Dermis lymphatic vessel endothelial cell (primary cell): ENCODE data around the gene WDR45. TPM values are rescaled to one million over a fixed set of nuclear protein-coding genes. Genes with fewer than 3 reads are reported as not detected.

Experiments used
- total RNA-seq: library from RNA; depleted of rRNA; stranded (reverse); fragments of >200 nt; gene quantifications from 2 replicates; pipeline ENCODE4 v1.2.1, GENCODE V29; 2014

The WDR45 gene
- 15.4 and 22.4 TPM in 2 replicates for total RNA-seq

DNA sequence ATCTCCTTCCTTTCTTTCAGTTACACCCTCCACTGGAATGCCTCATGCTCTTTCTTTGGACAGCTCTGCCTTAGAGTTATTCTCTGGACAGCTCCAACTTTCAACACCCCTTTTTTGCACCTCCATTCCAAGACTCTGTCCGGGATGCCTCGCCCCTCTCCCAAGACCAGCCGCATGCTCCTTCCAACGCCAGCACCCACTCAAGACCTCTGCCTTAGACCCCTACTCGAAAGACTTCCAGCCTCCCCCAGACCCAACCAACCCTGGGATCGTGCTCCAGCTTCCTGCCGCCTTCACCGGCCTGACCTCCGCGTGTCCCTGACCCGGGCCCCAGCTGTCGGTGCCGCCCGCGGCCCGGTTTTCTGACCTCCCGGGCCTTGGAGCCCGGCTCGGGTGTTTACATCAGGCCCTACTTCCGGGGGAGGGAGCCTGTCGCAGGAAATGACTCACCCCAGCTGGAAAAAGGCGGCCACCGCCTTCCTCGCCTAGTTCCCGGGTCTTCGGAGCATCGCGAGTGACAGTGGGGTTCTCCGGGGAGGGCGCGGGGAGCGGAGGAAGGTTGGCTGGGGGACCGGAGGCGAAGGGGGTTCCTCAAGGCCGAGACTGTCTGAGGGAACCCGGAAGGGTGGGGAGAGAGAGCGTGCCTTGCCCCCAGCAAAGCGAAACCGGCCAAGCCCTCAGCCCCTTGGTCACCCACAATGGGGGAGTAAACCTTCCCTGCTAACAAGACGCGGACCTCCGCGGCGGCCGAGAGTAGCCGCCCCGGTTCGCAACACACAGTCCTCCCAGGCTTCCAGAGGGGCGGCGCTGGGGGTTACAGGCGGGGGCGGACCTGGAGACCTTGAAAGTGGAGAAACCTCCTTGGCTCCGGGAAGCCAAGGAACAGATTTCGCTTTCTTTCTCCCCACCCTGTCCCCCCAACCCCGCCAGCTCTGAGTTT lies at the start of gene WDR45:
TSS of gene WDR45 (minus strand) at position 399 of the 940 bp plus-strand sequence. CDS start 1,792 bp downstream, outside the sequence.

DNA sequence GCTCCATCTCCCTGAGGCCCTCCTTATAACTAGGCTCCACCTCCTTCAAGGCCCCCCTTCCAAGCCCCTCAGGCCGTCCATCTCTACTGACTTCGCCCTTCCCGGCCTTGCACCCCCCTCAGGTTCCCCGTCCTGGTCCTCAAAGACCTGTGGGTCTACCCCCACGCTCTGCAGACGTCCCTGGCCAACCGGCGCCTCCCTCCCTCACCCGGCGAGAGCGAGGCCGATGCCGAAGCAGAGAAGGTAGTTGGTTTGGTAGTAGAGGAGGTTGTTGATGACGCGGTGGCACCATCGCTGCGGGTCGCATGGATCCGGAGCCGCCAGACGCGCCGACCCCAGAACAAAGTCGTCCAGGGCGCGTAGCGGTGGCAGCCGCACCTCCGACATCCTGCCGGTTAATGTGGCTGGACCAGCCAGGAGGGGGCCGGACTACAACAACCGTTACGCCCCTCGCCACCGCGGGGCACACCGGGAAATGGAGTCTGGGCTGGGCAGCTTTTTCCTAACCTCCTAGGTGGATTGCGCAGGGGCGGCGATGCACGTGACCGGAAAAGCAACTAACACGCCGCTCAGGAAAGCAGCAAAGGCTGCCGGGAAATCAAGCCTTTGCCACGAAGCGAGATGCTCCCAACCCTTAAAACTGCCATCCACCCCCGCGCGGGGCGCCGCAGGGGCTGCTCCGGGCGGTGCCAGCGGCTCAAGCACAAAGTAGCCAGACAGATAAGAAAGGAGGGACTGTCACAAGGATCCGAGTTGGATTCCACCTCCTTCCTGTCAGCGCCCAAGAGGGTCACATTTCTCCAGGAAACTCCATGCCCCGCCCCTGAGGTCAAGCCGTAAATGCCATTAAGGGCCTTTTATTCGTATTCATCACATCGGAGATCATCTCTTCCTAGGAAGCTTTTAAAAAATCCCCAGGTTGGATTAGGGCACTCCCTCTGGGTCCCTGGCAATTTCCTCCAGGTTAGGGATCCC lies 5.8 kb downstream of the WDR45 start, which contains the start of gene PRAF2:
TSS of gene PRAF2 (minus strand) at position 402 of the 975 bp plus-strand sequence. CDS start at position 387, 15 bp downstream.

DNA sequence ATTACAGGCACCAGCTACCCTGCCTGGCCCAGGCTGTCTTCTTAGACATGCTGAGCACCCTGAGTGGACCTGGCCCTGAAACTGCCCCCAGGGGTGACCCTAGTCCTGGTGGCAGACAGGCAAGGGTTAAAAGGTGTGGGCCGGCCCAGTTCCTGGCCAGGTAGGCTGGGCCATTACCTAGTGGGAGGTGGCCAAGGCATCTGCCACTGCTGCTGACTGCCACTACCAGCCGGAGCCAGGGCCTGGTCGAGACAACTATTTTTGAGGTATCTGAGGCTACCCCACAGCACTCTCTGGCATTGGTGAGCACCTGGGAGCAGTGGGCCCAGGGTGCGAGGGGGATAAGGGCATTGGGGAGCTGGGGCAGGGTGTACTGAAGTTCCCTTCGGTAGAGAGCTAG lies 20.9 kb downstream of the WDR45 start, which contains the start of gene CCDC120:
TSS of gene CCDC120 (plus strand) at position 206 of the 400 bp plus-strand sequence. CDS start 3,043 bp downstream, outside the sequence.

DNA sequence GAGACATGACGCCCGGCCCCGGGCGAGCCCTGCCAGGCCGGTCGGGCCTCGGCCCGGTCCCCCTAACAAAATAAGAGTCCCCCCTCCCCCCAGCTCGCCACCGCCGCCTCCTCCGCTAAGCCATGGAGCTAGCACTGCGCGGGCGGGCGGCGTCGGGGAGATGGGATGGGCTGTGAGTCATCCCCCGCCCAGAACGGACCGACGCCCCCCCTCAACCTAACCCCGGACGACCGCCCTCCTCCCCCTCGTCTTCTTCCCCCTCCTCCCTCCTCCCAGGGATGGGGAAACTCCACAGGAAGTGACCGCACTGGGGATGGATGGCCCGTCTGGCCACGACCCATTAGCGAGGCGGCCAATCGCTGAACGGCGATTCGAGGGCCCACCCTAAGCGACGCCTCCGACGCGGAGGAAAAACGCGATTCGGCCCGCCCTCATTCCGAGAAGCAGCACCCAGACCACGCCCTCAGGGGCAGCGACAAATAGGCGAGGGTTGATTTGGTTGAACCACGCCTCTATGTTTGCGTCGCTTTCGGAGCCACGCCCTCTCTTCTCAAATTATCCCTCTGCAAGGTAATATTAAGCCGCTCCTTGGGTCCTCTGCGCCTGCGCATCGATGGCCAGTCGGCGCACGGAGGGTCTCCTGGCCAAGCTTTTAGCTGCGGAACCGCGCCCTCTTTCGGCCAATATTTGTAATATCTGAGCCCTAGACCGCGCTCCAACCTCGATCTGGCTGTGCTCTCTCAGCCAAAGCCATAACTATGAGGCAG lies 36.3 kb downstream of the WDR45 start, which contains the start of gene TFE3:
TSS of gene TFE3 (minus strand) at position 138 of the 767 bp plus-strand sequence. CDS start at position 7, 131 bp downstream.

Other genes starting within 250 kb of the WDR45 start
- 0.09 and 0.11 TPM in 2 replicates for gene PCSK1N, start 244.3 kb downstream of the WDR45 start, total RNA-seq
- gene TIMM17B, start 182.1 kb downstream of the WDR45 start, total RNA-seq: 18.6 and 20.2 TPM in 2 replicates
- 73.4 and 80.2 TPM in 2 replicates for gene PQBP1, start 182.0 kb downstream of the WDR45 start, total RNA-seq
- gene SLC35A2, start 168.2 kb downstream of the WDR45 start, total RNA-seq: 7.8 and 11.9 TPM in 2 replicates
- 3.0 and 3.4 TPM in 2 replicates for gene PIM2, start 160.9 kb downstream of the WDR45 start, total RNA-seq
- 25.8 and 26.0 TPM in 2 replicates for gene OTUD5, start 122.3 kb downstream of the WDR45 start, total RNA-seq
- 0.09 and 0.22 TPM in 2 replicates for gene KCND1, start 108.0 kb downstream of the WDR45 start, total RNA-seq
- gene GRIPAP1, start 77.6 kb downstream of the WDR45 start, total RNA-seq: 14.7 and 17.6 TPM in 2 replicates
- gene TFE3, start 36.5 kb downstream of the WDR45 start, total RNA-seq: 9.2 and 10.8 TPM in 2 replicates
- 0.52 and 0.54 TPM in 2 replicates for gene CCDC120, start 20.9 kb downstream of the WDR45 start, total RNA-seq
- gene PRAF2, start 5.9 kb downstream of the WDR45 start, total RNA-seq: 3.2 and 3.5 TPM in 2 replicates
- gene GPKOW, start 43.8 kb upstream of the WDR45 start, total RNA-seq: 19.0 TPM in 2 replicates
- 0.43 and 0.76 TPM in 2 replicates for gene MAGIX, start 82.9 kb upstream of the WDR45 start, total RNA-seq
- gene PLP2, start 92.0 kb upstream of the WDR45 start, total RNA-seq: 7.8 TPM in 2 replicates
- gene PRICKLE3, start 106.5 kb upstream of the WDR45 start, total RNA-seq: 2.9 and 3.6 TPM in 2 replicates
- 0.17 and 0.22 TPM in 2 replicates for gene SYP, start 120.3 kb upstream of the WDR45 start, total RNA-seq
- under 0.01 TPM in 2 replicates for gene CACNA1F, start 153.5 kb upstream of the WDR45 start, total RNA-seq
- gene CCDC22, start 155.6 kb upstream of the WDR45 start, total RNA-seq: 6.3 and 7.6 TPM in 2 replicates
- under 0.01 TPM in 1 of 2 replicates, not detected in the other for gene FOXP3, start 184.8 kb upstream of the WDR45 start, total RNA-seq
- gene PPP1R3F, start 189.9 kb upstream of the WDR45 start, total RNA-seq: 1.6 and 1.7 TPM in 2 replicates
- not detected in 2 replicates for gene GAGE10, start 223.8 kb upstream of the WDR45 start, total RNA-seq
- gene GAGE12J, start 242.2 kb upstream of the WDR45 start, total RNA-seq: not detected in 2 replicates